Natural killer cell (primary cell): Measurements from ENCODE around the gene ZNF438. TPM values are rescaled to one million over a fixed set of nuclear protein-coding genes. Genes with fewer than 3 reads are reported as not detected.

ENCODE experiments used
- ATAC-seq, 3 donors: fragments of 150-1000 bp in 2 of 3; fragments of 200-7000 bp in 1 of 3; cut with Tn5 transposase; 1 replicate in 1 of 3; 2 replicates in 2 of 3; pipeline ENCODE4 v1.10.0; 2021; ENCODE audit warnings: mild to moderate bottlenecking in 2 of 3, moderate library complexity in 2 of 3
- DNase-seq, 2 donors: peaks; one replicate each; pipeline versions ENCODE4 v3.0.0 to v3.0.0-alpha.2; 2013 to 2021; ENCODE audit warnings: mixed read lengths in 1 of 2
- H3K27ac ChIP-seq: one replicate; pipeline ENCODE4 v1.5.1; 2013; ENCODE audit warnings: mild to moderate bottlenecking, low read length
- H3K27me3 ChIP-seq: one replicate; pipeline ENCODE4 v1.6.1; 2013; ENCODE audit warnings: low read length; ENCODE audit not compliant: control insufficient read depth, insufficient read depth
- H3K36me3 ChIP-seq: one replicate; pipeline ENCODE4 v1.6.1; 2013; ENCODE audit warnings: low read length; ENCODE audit not compliant: control insufficient read depth, insufficient read depth
- H3K4me1 ChIP-seq: one replicate; pipeline ENCODE4 v1.6.1; 2013; ENCODE audit warnings: low read length; ENCODE audit not compliant: control insufficient read depth, insufficient read depth
- H3K4me3 ChIP-seq: one replicate; pipeline ENCODE4 v1.5.1; 2013; ENCODE audit warnings: low read length
- H3K9me3 ChIP-seq: one replicate; pipeline ENCODE4 v1.6.1; 2013; ENCODE audit warnings: low read length; ENCODE audit not compliant: control insufficient read depth, insufficient read depth
- H3K27ac Mint-ChIP-seq, 2 donors: one replicate each; pipeline ENCODE4 v1.8.0; 2022; ENCODE audit warnings: mild to moderate bottlenecking in 2 of 2, mixed read lengths in 2 of 2, moderate library complexity in 1 of 2
- H3K27me3 Mint-ChIP-seq, 2 donors: one replicate each; pipeline ENCODE4 v1.8.0; 2022; ENCODE audit warnings: low read depth in 2 of 2, mixed read lengths in 2 of 2
- H3K36me3 Mint-ChIP-seq: one replicate; pipeline ENCODE4 v1.8.0; 2022; ENCODE audit warnings: mixed read lengths
- H3K4me1 Mint-ChIP-seq, 2 donors: one replicate each; pipeline ENCODE4 v1.8.0; 2022; ENCODE audit warnings: mixed read lengths in 2 of 2
- H3K4me3 Mint-ChIP-seq: one replicate; pipeline ENCODE4 v1.8.0; 2022; ENCODE audit warnings: mild to moderate bottlenecking, moderate library complexity, mixed read lengths
- H3K9me3 Mint-ChIP-seq, 2 donors: one replicate each; pipeline ENCODE4 v1.8.0; 2022; ENCODE audit warnings: mixed read lengths in 2 of 2
- WGBS: methylation state at CpG from one replicate; pipeline ENCODE4 v1.1.7; 2013; ENCODE audit warnings: missing lambda C conversion rate; ENCODE audit not compliant: insufficient coverage; 5-methylcytosine and 5-hydroxymethylcytosine counted together
- intact Hi-C: fragments of 100-400 bp; cut with micrococcal nuclease; formaldehyde crosslinking; loops from one replicate; pipeline ENCODE4 v1.14.2; 2022
- total RNA-seq, 4 donors: library from RNA; stranded (reverse); fragments of 120-200 nt in 1 of 4; gene quantifications; one replicate each; pipeline versions ENCODE4 v1.2.3 to v1.2.4, GENCODE V29; 2013 to 2022
- TF ChIP-seq, protein P1 (sequence below): fragments of 200-600 bp; IDR thresholded peaks from one replicate; pipeline ENCODE4 v1.8.0; 2022; ENCODE audit warnings: antibody characterized with exemption

Gene ZNF438
- total RNA-seq, 3 donors from 2014 or later (not counting 1 experiment from before 2014, with no cell fraction given), result 2.2 to 3.7 (median 3.7) TPM

GRCh38 chr10:31018356-31018750 is 13.3 kb downstream of the ZNF438 start:
- WGBS, result 92% methylated on average over 3 of the region's 3 CpGs
- Mint-ChIP-seq H3K4me3 (no peak overlapping the region), H3K27ac (no peak overlapping the region), H3K4me1 (no peaks in the 10 kb centered on the region), H3K9me3 (no peaks in the 10 kb centered on the region), H3K36me3 (no peaks in the 10 kb centered on the region), H3K27me3 (no peaks in the 10 kb centered on the region)
- Histone ChIP-seq H3K4me3 (no peak overlapping the region), H3K9me3 (no peaks in the 10 kb centered on the region), H3K36me3 (no peaks in the 10 kb centered on the region), H3K27me3 (no peaks in the 10 kb centered on the region), H3K27ac (no peak overlapping the region), H3K4me1 (no peaks in the 10 kb centered on the region)
- ATAC-seq (no peak), DNase-seq (no peak)
- TF ChIP-seq, protein P1, sequence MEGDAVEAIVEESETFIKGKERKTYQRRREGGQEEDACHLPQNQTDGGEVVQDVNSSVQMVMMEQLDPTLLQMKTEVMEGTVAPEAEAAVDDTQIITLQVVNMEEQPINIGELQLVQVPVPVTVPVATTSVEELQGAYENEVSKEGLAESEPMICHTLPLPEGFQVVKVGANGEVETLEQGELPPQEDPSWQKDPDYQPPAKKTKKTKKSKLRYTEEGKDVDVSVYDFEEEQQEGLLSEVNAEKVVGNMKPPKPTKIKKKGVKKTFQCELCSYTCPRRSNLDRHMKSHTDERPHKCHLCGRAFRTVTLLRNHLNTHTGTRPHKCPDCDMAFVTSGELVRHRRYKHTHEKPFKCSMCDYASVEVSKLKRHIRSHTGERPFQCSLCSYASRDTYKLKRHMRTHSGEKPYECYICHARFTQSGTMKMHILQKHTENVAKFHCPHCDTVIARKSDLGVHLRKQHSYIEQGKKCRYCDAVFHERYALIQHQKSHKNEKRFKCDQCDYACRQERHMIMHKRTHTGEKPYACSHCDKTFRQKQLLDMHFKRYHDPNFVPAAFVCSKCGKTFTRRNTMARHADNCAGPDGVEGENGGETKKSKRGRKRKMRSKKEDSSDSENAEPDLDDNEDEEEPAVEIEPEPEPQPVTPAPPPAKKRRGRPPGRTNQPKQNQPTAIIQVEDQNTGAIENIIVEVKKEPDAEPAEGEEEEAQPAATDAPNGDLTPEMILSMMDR, result no peak
- intact Hi-C loops, result no loop called here

DNA sequence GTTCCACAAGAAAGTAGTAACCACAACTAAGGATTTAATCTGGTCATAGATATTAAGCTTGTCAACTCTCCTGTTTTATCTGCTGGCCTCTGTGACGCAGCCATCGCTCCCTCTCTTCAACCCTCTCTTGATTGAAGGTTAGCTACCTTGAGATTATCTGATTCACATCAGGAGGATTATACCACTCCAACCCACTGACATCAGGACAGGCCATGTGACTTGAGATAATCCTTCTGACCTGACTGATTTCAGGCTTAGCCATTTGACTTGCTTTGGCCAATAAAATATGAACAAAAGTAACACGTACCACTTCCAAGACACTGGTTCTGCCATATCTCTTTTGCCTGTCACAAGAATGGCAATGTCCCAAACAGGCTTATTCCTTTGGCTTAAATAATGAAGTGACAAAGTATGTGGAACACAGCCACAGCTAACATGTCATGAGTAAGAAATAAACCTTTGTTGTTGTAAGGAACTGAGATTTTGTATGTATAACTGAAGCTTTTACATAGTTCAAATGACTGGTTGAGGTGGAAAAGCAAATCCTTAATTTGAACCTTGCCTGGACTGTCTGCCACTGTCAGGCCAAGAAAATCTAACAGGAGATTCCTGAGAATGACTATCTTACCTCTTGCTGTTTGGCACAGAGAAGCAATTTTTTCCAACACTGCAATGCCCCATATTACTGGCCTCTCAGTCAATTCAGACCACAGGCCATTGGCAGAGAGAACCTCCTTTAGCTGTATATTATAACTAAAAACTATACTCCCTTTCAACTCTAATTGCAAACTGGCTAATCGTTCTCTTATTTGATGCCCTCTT is 13.9 kb downstream of the ZNF438 start:
- Histone ChIP-seq H3K36me3 (no peaks in the 10 kb centered on the region), H3K27ac (no peak overlapping the region), H3K4me3 (no peak overlapping the region), H3K9me3 (no peaks in the 10 kb centered on the region), H3K4me1 (no peaks in the 10 kb centered on the region), H3K27me3 (no peaks in the 10 kb centered on the region)
- ATAC-seq (no peak), DNase-seq (no peak)
- TF ChIP-seq, protein P1, result no peak
- H3K9me3 Mint-ChIP-seq, result no peaks in the 10 kb centered on the region
- no peaks in the 10 kb centered on the region for H3K36me3 Mint-ChIP-seq
- H3K27ac Mint-ChIP-seq, result no peak overlapping the region
- 100% methylated on average over 4 of the region's 4 CpGs for WGBS
- no peaks in the 10 kb centered on the region for H3K27me3 Mint-ChIP-seq
- H3K4me1 Mint-ChIP-seq, result no peaks in the 10 kb centered on the region
- intact Hi-C loops, result no loop called here
- no peak overlapping the region for H3K4me3 Mint-ChIP-seq

DNA sequence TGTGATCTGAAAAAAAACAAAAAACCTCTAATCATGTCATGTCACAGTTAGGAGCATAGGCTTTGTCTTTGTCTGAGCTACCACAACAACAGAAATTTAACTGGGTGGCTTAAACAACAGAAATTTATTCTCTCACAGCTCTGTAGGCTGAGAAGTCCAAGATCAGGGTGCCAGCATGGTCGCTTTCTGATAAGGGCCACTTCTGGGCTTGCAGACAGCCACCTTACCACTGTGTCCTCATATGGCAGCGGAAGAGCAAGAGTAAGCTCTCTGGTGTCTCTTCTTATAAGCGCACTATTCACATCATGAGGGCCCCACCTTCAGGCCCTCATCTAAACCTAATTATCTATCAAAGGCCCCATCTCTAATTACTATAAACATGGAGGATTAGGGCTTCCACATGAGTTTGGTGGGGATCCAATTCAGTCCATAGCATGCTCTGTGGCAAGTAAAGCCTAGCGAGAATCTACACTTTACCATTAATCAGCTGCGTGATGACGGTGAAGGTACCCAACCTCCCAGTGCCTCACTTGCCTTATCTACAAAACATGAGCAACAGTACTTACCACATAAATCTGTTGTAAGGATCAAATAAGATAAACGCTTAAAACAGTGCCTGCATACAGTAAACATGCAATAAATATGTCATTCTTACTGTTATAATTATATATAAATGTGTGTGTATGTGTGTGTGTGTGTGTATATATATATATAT is 17.3 kb downstream of the ZNF438 start:
- TF ChIP-seq, protein P1, result no peak
- no peaks in the 10 kb centered on the region for H3K9me3 ChIP-seq
- H3K4me3 ChIP-seq, result no peak overlapping the region
- H3K36me3 ChIP-seq, result no peaks in the 10 kb centered on the region
- ATAC-seq, result no peak
- H3K36me3 Mint-ChIP-seq, result no peaks in the 10 kb centered on the region
- H3K27me3 Mint-ChIP-seq, result no peaks in the 10 kb centered on the region
- H3K27me3 ChIP-seq, result no peaks in the 10 kb centered on the region
- no peak overlapping the region for H3K4me3 Mint-ChIP-seq
- no peak for DNase-seq
- H3K27ac Mint-ChIP-seq, result no peak overlapping the region
- intact Hi-C loops, result no loop called here
- H3K9me3 Mint-ChIP-seq, result no peaks in the 10 kb centered on the region
- no peak overlapping the region for H3K27ac ChIP-seq
- 94% methylated on average over 5 of the region's 7 CpGs for WGBS
- no peaks in the 10 kb centered on the region for H3K4me1 Mint-ChIP-seq
- H3K4me1 ChIP-seq, result no peaks in the 10 kb centered on the region
